ENCODE data around the gene PANX1.

DNA sequence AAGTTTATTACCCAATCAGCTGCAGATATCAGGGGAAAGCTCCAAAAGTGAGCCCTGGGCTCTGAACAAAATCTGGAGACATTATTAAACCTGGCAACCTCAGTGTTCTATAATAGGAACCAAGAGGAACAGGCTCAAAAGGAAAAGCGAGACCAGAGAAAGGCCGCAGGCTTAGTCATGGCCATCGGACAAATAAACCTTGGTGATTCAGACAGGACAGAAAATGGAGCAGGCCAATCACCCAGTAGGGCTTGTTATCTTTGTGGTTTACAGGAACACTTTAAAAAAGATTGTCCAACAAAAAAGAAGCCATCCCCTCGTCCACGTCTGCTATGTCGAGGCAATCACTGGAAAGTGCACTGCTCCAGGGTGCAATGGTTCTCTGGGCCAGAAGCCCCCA is 7.7 kb upstream of the PANX1 start:
- TF ChIP-seq JUND (IDR thresholded peaks at IDR 0.05) (no peak), POLR2A (IDR thresholded peaks at IDR 0.05; ENCODE audit: borderline replicate concordance, extremely low read depth, insufficient read depth, insufficient read length) (no peak), TCF7L2 (IDR thresholded peaks at IDR 0.05; ENCODE audit: borderline replicate concordance, extremely low read depth, insufficient read depth, insufficient read length) (no peak), ZNF274 (IDR thresholded peaks at IDR 0.05; ENCODE audit: low read depth, low read length) (no peak), POLR2AphosphoS5 (IDR thresholded peaks at IDR 0.05; ENCODE audit: low read depth, low read length) (no peak)
- TF ChIP-seq, protein P1, sequence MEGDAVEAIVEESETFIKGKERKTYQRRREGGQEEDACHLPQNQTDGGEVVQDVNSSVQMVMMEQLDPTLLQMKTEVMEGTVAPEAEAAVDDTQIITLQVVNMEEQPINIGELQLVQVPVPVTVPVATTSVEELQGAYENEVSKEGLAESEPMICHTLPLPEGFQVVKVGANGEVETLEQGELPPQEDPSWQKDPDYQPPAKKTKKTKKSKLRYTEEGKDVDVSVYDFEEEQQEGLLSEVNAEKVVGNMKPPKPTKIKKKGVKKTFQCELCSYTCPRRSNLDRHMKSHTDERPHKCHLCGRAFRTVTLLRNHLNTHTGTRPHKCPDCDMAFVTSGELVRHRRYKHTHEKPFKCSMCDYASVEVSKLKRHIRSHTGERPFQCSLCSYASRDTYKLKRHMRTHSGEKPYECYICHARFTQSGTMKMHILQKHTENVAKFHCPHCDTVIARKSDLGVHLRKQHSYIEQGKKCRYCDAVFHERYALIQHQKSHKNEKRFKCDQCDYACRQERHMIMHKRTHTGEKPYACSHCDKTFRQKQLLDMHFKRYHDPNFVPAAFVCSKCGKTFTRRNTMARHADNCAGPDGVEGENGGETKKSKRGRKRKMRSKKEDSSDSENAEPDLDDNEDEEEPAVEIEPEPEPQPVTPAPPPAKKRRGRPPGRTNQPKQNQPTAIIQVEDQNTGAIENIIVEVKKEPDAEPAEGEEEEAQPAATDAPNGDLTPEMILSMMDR (IDR thresholded peaks at IDR 0.05 in 2 of 3, conservative IDR thresholded peaks at IDR 0.05 in 1 of 3; ENCODE audit: borderline replicate concordance in 1 of 3, insufficient read depth in 1 of 3, low read depth in 2 of 3, low read length in 2 of 3) = no peak
- TF ChIP-seq, protein P2, sequence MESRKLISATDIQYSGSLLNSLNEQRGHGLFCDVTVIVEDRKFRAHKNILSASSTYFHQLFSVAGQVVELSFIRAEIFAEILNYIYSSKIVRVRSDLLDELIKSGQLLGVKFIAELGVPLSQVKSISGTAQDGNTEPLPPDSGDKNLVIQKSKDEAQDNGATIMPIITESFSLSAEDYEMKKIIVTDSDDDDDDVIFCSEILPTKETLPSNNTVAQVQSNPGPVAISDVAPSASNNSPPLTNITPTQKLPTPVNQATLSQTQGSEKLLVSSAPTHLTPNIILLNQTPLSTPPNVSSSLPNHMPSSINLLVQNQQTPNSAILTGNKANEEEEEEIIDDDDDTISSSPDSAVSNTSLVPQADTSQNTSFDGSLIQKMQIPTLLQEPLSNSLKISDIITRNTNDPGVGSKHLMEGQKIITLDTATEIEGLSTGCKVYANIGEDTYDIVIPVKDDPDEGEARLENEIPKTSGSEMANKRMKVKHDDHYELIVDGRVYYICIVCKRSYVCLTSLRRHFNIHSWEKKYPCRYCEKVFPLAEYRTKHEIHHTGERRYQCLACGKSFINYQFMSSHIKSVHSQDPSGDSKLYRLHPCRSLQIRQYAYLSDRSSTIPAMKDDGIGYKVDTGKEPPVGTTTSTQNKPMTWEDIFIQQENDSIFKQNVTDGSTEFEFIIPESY (IDR thresholded peaks at IDR 0.05; ENCODE audit: extremely low read depth, insufficient replicate concordance, low read length) = no peak

All from HCT116 (cell line).